ENCODE data around the gene EEFSEC.

DNA sequence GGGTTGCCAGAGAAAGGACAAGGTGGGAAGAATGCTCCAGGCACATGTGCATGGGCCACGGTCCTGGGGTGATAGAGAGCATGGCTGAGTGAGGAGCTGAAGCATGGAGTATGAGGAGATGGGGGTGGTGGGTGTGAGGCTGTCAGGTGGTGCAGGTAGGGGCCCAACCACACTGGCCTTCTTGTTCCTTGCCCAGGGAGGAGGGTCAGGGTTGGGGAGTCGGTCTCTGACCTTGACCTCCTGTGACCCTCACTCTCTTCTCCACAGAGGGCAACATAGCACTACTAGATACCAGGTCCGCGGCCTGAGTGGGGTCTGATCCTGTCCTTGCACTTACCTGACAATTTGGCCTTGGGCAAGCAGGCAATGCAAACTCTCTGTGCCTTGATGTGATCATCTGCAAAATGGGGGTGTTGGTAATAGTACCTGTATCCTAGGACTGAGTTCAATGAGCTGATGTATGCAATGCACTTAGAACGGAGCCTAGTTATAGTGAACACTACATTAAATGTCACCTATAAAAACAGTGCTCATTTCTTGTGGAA, 75.2 kb downstream of the EEFSEC start:
- TF ChIP-seq EZH2 (IDR thresholded peaks at IDR 0.05; ENCODE audit: insufficient read depth, poor library complexity, severe bottlenecking) (no peak), EZH2phosphoT487 (IDR thresholded peaks at IDR 0.05; ENCODE audit: insufficient read depth, low read depth) (no peak)

Data from GM23248 (cell line).